Neutrophil (primary cell): Measurements from ENCODE around the gene CENPA.
"Not testable (repeated sequence)": the region's sequence is repeated elsewhere in the genome, so short reads cannot be mapped to it uniquely, and the experiment has no call there.

Experiments used
- H3K27ac ChIP-seq: fragments of 200-600 bp; sonication (generic); 2 replicates; pipeline ENCODE4 v1.5.1; 2016; ENCODE audit warnings: mild to moderate bottlenecking, moderate library complexity
- H3K27me3 ChIP-seq: fragments of 200-600 bp; sonication (generic); 2 replicates; pipeline ENCODE4 v1.6.0; 2016; ENCODE audit warnings: mild to moderate bottlenecking
- H3K36me3 ChIP-seq: fragments of 200-600 bp; sonication (generic); 2 replicates; pipeline ENCODE4 v1.5.1; 2017
- H3K4me1 ChIP-seq, 2 experiments: fragments of 200-600 bp in 1 of 2; sonication (generic) in 1 of 2; 1 replicate in 1 of 2; 2 replicates in 1 of 2; pipeline versions ENCODE4 v1.5.1 to v1.6.1; 2013 to 2016; ENCODE audit warnings: low read depth in 1 of 2, low read length in 1 of 2, mild to moderate bottlenecking in 1 of 2, moderate library complexity in 1 of 2; ENCODE audit not compliant: control insufficient read depth in 1 of 2, insufficient read depth in 1 of 2
- H3K4me3 ChIP-seq, 2 experiments: fragments of 200-600 bp in 1 of 2; sonication (generic) in 1 of 2; 1 replicate in 1 of 2; 2 replicates in 1 of 2; pipeline ENCODE4 v1.5.1; 2013 to 2016; ENCODE audit warnings: low read depth in 1 of 2, low read length in 1 of 2, mild to moderate bottlenecking in 1 of 2, moderate library complexity in 1 of 2
- H3K9me3 ChIP-seq: fragments of 200-600 bp; sonication (generic); 2 replicates; pipeline ENCODE4 v1.5.1; 2016
- TF ChIP-seq, protein P1 (sequence below): fragments of 200-600 bp; sonication (generic); IDR thresholded peaks from 2 replicates; pipeline ENCODE4 v1.5.1; 2016; ENCODE audit warnings: antibody characterized with exemption

CENPA gene

DNA sequence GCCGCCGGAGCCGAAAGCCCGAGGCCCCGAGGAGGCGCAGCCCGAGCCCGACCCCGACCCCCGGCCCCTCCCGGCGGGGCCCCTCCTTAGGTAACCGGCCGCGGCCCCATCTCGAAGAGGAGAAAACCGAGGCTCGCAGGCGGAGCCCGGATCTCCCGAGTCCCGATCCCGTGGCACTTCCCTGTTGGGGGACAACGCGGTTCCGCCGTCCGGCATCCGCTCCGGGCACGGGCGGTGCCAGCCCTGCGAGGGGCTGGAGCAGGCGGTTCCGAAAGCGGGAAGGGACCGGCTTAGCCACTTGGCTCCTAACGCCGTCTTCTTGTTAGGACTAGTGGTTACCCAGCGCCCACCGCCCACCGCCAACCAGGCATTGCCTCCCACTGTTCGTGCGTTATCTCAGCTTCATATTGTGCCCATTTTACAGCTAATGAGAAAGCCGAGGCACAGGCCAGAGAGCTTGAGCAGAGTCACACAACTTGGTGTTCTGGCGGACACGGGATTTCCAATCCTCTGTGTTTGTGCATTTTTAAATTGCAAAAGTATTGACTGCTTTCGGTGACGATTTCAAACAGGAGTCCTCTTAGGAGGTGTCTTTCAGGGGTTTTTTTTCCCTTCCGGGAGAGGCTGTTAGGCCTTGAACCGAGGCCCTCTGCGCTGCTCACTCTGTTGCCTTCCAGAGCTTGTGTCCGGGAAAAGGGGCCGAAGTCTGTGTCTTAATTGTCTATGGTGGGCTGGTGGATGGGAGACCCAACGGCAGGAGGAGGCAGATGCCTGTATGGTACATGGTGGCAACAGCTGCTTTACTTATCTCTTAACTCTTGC lies 562 bp downstream of the CENPA start:
- TF ChIP-seq, protein P1, sequence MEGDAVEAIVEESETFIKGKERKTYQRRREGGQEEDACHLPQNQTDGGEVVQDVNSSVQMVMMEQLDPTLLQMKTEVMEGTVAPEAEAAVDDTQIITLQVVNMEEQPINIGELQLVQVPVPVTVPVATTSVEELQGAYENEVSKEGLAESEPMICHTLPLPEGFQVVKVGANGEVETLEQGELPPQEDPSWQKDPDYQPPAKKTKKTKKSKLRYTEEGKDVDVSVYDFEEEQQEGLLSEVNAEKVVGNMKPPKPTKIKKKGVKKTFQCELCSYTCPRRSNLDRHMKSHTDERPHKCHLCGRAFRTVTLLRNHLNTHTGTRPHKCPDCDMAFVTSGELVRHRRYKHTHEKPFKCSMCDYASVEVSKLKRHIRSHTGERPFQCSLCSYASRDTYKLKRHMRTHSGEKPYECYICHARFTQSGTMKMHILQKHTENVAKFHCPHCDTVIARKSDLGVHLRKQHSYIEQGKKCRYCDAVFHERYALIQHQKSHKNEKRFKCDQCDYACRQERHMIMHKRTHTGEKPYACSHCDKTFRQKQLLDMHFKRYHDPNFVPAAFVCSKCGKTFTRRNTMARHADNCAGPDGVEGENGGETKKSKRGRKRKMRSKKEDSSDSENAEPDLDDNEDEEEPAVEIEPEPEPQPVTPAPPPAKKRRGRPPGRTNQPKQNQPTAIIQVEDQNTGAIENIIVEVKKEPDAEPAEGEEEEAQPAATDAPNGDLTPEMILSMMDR, result no peak
- H3K4me3 ChIP-seq, result peak overlapping the region; percentile 71 to 92
- peak overlapping the region; percentile 68 for H3K27ac ChIP-seq
- peaks cover 17 to 18% of the 10 kb centered on the region in 2 experiments for H3K4me1 ChIP-seq
- no peaks in the 10 kb centered on the region for H3K9me3 ChIP-seq
- H3K27me3 ChIP-seq, result no peaks in the 10 kb centered on the region
- peaks cover 2% of the 10 kb centered on the region for H3K36me3 ChIP-seq

DNA sequence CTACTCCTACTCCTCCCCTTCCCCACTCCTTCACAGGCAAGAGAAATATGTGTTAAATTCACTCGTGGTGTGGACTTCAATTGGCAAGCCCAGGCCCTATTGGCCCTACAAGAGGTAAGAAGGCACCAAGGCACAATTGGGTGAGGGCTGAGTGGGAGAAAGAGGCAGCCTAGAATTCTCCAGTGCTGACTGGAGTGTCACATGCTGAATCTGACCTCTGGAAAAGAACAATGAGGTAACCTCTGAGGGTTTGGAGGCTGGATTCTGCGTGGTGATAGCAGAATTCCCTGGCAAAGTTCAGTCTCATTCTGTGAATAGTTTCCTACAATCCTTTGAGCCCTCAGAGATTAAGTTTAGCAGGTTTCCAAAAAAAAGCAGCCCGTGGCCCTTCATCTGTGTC lies 6.9 kb downstream of the CENPA start:
- Histone ChIP-seq H3K4me1 (no peaks in the 10 kb centered on the region), H3K4me3 (no peak overlapping the region), H3K27me3 (no peaks in the 10 kb centered on the region), H3K36me3 (peaks cover 37% of the 10 kb centered on the region), H3K27ac (no peak overlapping the region), H3K9me3 (no peaks in the 10 kb centered on the region)
- TF ChIP-seq, protein P1, result no peak

DNA sequence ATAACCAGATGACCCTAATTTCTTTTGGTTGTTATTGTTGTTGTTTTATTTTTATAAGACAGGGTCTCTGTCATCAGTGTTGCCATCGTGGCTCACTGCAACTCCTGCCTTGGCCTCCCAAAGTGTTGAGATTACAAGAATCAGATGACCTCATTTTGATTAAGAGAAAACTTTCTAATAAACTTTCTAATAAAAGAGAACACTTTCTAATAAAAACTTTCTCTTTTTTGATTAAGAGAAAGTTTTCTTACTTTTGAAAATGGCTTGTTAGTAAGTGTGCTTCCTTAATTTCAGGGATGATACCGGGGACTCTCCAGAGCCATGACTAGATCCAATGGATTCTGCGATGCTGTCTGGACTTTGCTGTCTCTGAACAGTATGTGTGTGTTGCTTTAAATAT lies 7.7 kb downstream of the CENPA start:
- Histone ChIP-seq H3K27ac (no peak overlapping the region), H3K4me1 (no peaks in the 10 kb centered on the region), H3K36me3 (peaks cover 42% of the 10 kb centered on the region), H3K27me3 (no peaks in the 10 kb centered on the region), H3K4me3 (no peak overlapping the region), H3K9me3 (no peaks in the 10 kb centered on the region)
- TF ChIP-seq, protein P1, result no peak

DNA sequence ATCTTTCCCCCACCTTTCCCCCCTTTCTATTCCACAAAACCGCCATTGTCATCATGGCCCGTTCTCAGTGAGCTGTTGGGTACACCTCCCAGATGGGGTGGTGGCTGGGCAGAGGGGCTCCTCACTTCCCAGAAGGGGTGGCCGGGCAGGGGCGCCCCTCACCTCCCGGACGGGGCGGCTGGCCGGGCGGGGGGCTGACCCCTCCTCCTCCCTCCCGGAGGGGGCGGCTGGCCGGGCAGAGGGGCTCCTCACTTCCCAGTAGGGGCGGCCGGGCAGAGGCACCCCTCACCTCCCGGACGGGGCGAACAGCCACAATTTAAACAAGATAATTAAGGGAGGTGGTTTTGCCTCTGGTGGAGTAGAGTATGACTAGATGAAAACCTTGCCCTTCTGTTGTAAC lies 9.3 kb downstream of the CENPA start:
- not testable (repeated sequence) for H3K4me1 ChIP-seq, H3K4me3 ChIP-seq, H3K27me3 ChIP-seq, H3K27ac ChIP-seq, H3K9me3 ChIP-seq
- peaks cover 49% of the 10 kb centered on the region for H3K36me3 ChIP-seq

DNA sequence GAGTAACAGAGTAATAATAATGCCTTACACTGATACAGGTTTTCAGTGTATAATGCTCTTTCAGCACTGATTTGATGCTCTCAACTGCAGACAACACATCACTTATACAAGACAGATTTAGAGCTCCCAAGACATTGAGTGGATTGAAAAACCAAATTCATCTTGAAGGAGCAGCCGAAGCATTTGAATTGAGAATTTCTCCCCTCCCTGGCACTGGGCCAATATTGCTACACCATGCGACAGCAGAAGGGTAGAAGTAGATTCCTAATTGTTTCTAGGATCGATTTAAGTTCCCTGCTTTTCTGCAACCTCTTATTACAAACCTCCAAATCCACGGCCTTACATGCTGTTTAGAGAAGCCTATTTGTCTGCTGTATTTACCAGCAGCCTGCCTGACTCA lies 15.5 kb downstream of the CENPA start:
- Histone ChIP-seq H3K36me3 (peaks cover 30% of the 10 kb centered on the region), H3K9me3 (no peaks in the 10 kb centered on the region), H3K27ac (no peak overlapping the region), H3K4me3 (no peak overlapping the region), H3K27me3 (peaks cover 2% of the 10 kb centered on the region), H3K4me1 (no peaks in the 10 kb centered on the region)
- TF ChIP-seq, protein P1, result no peak

DNA sequence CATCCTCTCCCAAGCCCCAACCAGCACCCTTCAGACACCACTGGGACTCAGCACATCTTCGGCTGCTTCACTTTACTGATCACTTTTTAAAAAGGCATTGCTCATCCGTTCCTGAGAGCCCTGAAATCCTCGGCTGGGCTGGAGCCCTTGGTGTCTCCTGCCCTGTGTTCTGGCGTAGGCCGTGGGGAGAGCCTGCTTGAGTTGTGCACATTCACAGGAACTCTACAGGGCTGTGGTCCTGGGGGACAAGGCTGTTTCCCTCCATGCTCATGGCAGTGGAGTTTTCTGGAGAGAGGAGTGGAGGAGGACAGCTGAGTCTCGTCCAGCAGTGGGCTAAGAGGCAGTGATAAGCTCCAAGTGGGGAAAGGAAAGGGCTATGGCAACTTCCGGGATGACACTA lies 15.9 kb downstream of the CENPA start:
- Histone ChIP-seq H3K4me3 (no peak overlapping the region), H3K36me3 (peaks cover 30% of the 10 kb centered on the region), H3K27me3 (peaks cover 5% of the 10 kb centered on the region), H3K4me1 (no peaks in the 10 kb centered on the region), H3K9me3 (no peaks in the 10 kb centered on the region), H3K27ac (no peak overlapping the region)
- TF ChIP-seq, protein P1, result no peak
